ENCODE measurements around the gene C20orf204. TPM values are rescaled to one million over a fixed set of nuclear protein-coding genes. Genes with fewer than 3 reads are reported as not detected.

Gene C20orf204
- total and polyA plus RNA-seq, 10 of the 15 experiments (the other 5 are each of a cell fraction or from before 2014, with no cell fraction given): 0.24 to 56.0 (median 12.4) TPM

GRCh38 chr20:64006902-64007301 is 29.1 kb upstream of the C20orf204 start:
- SMC1A ChIA-PET (ENCODE audit: uncharacterized antibody, unreplicated experiment): interaction anchor here (0.6 to 2.9 kb wide), 4 partner anchors 8 to 110 kb away, joined by 3 to 9 read pairs (median 3); partner anchors contain the start of gene SAMD10
- Histone ChIP-seq H3K27me3 (replicated peaks in 1 of 2; ENCODE audit: control insufficient read depth in 2 of 2, insufficient read depth in 2 of 2, low read length in 1 of 2) (no peaks in the 10 kb centered on the region), H3K4me3 (no peak overlapping the region), H3K9me3 (replicated peaks; ENCODE audit: control insufficient read depth, insufficient read depth, low read length) (peaks cover 33% of the 10 kb centered on the region), H3K4me2 (ENCODE audit: control insufficient read depth, insufficient read depth) (no peak overlapping the region), H4K20me1 (ENCODE audit: control insufficient read depth, insufficient read depth) (no peaks in the 10 kb centered on the region), H3K27ac (ENCODE audit: control insufficient read depth, insufficient read depth) (0 out of 2 replicates have a peak overlapping the region, but pooled peaks have one; percentile 33), H3K4me1 (ENCODE audit: control insufficient read depth, insufficient read depth, low read length) (peaks cover 18% of the 10 kb centered on the region), H3K79me2 (ENCODE audit: control insufficient read depth, insufficient read depth, low read length) (peaks cover 18% of the 10 kb centered on the region), H3K36me3 (ENCODE audit: control insufficient read depth in 2 of 2, insufficient read depth in 2 of 2, low read length in 1 of 2) (peaks cover 36 to 59% of the 10 kb centered on the region in 2 experiments), H2AFZ (ENCODE audit: control insufficient read depth, low read depth, low read length) (no peak overlapping the region), H3K9ac (ENCODE audit: control insufficient read depth, insufficient read depth, low read length) (no peak overlapping the region)
- POLR2A ChIA-PET: interaction anchor here (0.9 to 2.5 kb wide), 3 partner anchors 24 to 51 kb away, joined by 3 to 12 read pairs (median 3); partner anchors contain the start of gene UCKL1
- intact Hi-C loops (cut with micrococcal nuclease; ENCODE audit: unreplicated experiment): no loop called here
- RAD21 ChIA-PET (ENCODE audit: unreplicated experiment): interaction anchor here (1.1 to 1.8 kb wide), 3 partner anchors 26 to 33 kb away, joined by 3 to 6 read pairs (median 5); partner anchors contain the start of gene PRPF6
- CTCF ChIA-PET: no interaction called here
- ATAC-seq: peak; percentile 57
- 73% methylated on average over 3 of the region's 3 CpGs for WGBS (ENCODE audit: insufficient coverage, insufficient replicate concordance, low lambda C conversion rate, missing lambda C conversion rate)
- no TSS peak for BruUV-seq (replicated peaks)
- no peak for DNase-seq (ENCODE audit: low read depth, low spot score)
- in situ Hi-C loops (cut with MboI): no loop called here
- no peak for FAIRE-seq
- no peak for TF ChIP-seq RBBP5 (conservative IDR thresholded peaks at IDR 0.05)
- peak; percentile 59; the same call in 1 of the 2 replicates for TF ChIP-seq ZNF687 (IDR thresholded peaks at IDR 0.05)
- peak; percentile 47; the same call in 1 of the 2 replicates for TF ChIP-seq GATAD2B (conservative IDR thresholded peaks at IDR 0.05; ENCODE audit: low read depth)
- no peak for TF ChIP-seq BCL11A (IDR thresholded peaks at IDR 0.05; ENCODE audit: low read depth, low read length)
- no peak for TF ChIP-seq CBX5 (IDR thresholded peaks at IDR 0.05; ENCODE audit: low read depth)
- TF ChIP-seq SIN3A (IDR thresholded peaks at IDR 0.05; ENCODE audit: low read depth, low read length): no peak
- no peak for TF ChIP-seq KLF5 (IDR thresholded peaks at IDR 0.05; ENCODE audit: partially characterized antibody)
- TF ChIP-seq GABPA (IDR thresholded peaks at IDR 0.05; ENCODE audit: low read depth): no peak
- TF ChIP-seq RUNX3 (IDR thresholded peaks at IDR 0.05; ENCODE audit: low read length): 0 out of 2 replicates have a peak, but pooled peaks have one; percentile 13
- TF ChIP-seq NFYB (IDR thresholded peaks at IDR 0.05; ENCODE audit: insufficient read depth, low read depth, low read length): no peak
- 0 out of 2 replicates have a peak, but pooled peaks have one; percentile 42 for TF ChIP-seq PAX5 (IDR thresholded peaks at IDR 0.05; ENCODE audit: borderline replicate concordance, low read depth, low read length)
- no peak for TF ChIP-seq HCFC1 (IDR thresholded peaks at IDR 0.05; ENCODE audit: low read length)
- TF ChIP-seq RELB (IDR thresholded peaks at IDR 0.05; ENCODE audit: low read depth): no peak
- TF ChIP-seq BHLHE40 (IDR thresholded peaks at IDR 0.05; ENCODE audit: borderline replicate concordance in 1 of 2, low read depth in 2 of 2, low read length in 1 of 2): peak in 1 of 2 experiments; percentile 49; a peak in 1 of 4 replicates
- no peak for TF ChIP-seq BRCA1 (IDR thresholded peaks at IDR 0.05; ENCODE audit: low read depth, low read length)
- TF ChIP-seq NR2C1 (IDR thresholded peaks at IDR 0.05): no peak
- no peak for TF ChIP-seq TAF1 (IDR thresholded peaks at IDR 0.05; ENCODE audit: borderline replicate concordance, low read depth, low read length)
- TF ChIP-seq EZH2 (IDR thresholded peaks at IDR 0.05; ENCODE audit: borderline replicate concordance, control insufficient read depth, low read depth, low read length): no peak
- peak; percentile 96 for TF ChIP-seq TCF12 (IDR thresholded peaks at IDR 0.05; ENCODE audit: low read depth, low read length)
- TF ChIP-seq NR2F1 (conservative IDR thresholded peaks at IDR 0.05): peak; percentile 40; the same call in 1 of the 2 replicates
- TF ChIP-seq ETV6 (conservative IDR thresholded peaks at IDR 0.05 in 1 of 2, IDR thresholded peaks at IDR 0.05 in 1 of 2; ENCODE audit: borderline replicate concordance in 1 of 2, low read depth in 1 of 2): no peak

Data from GM12878 (cell line).